DMS153 treated with DMSO at 0.1 percent for 48 hours (cell line): ENCODE data around the gene WDFY3.
"Not testable (repeated sequence)": the region's sequence is repeated elsewhere in the genome, so short reads cannot be mapped to it uniquely, and the experiment has no call there.

Source experiments
- DNase-seq: peaks from one replicate; lab custom pipeline; 2025; ENCODE audit not compliant: unreplicated experiment; lab: John Stamatoyannopoulos, UW

The WDFY3 gene

GRCh38 chr4:84678976-84679744 is 287.3 kb downstream of the WDFY3 start:
- DNase-seq = no peak

GRCh38 chr4:84677995-84678394 is 288.5 kb downstream of the WDFY3 start:
- DNase-seq = no peak

GRCh38 chr4:84677093-84677492 is 289.4 kb downstream of the WDFY3 start:
- DNase-seq = no peak

- DNase-seq = no peak
Measured at GRCh38 chr4:84673475-84674240, 292.8 kb downstream of the WDFY3 start.

GRCh38 chr4:84672177-84672576 is 294.3 kb downstream of the WDFY3 start:
- DNase-seq = no peak

- no peak for DNase-seq
Measured at GRCh38 chr4:84669201-84669600, 297.3 kb downstream of the WDFY3 start.

GRCh38 chr4:84666439-84666838 is 300.1 kb downstream of the WDFY3 start:
- DNase-seq = no peak

- DNase-seq = not testable (repeated sequence)
Measured at GRCh38 chr4:84664767-84665166, 301.7 kb downstream of the WDFY3 start.

- DNase-seq = no peak
Measured at GRCh38 chr4:84661191-84661939, 305.1 kb downstream of the WDFY3 start.

GRCh38 chr4:84660606-84661005 is 305.9 kb downstream of the WDFY3 start:
- no peak for DNase-seq

GRCh38 chr4:84652478-84652877 is 314.0 kb downstream of the WDFY3 start:
- DNase-seq = no peak

- DNase-seq = no peak
Measured at GRCh38 chr4:84651499-84651898, 315.0 kb downstream of the WDFY3 start.

GRCh38 chr4:84648863-84649647 is 317.4 kb downstream of the WDFY3 start:
- no peak for DNase-seq

GRCh38 chr4:84648178-84648577 is 318.3 kb downstream of the WDFY3 start:
- DNase-seq = no peak

GRCh38 chr4:84647312-84647884 is 319.1 kb downstream of the WDFY3 start:
- no peak for DNase-seq

- no peak for DNase-seq
Measured at GRCh38 chr4:84644087-84644486, 322.4 kb downstream of the WDFY3 start.

- no peak for DNase-seq
Measured at GRCh38 chr4:84639145-84639544, 327.3 kb downstream of the WDFY3 start.

GRCh38 chr4:84638092-84638491 is 328.4 kb downstream of the WDFY3 start:
- DNase-seq = no peak

- no peak for DNase-seq
Measured at GRCh38 chr4:84634961-84635360, 331.5 kb downstream of the WDFY3 start.

GRCh38 chr4:84632092-84632491 is 334.4 kb downstream of the WDFY3 start:
- no peak for DNase-seq

GRCh38 chr4:84631573-84631972 is 334.9 kb downstream of the WDFY3 start:
- no peak for DNase-seq
